ENCODE results near the gene APOL1. TPM values are rescaled to one million over a fixed set of nuclear protein-coding genes. Genes with fewer than 3 reads are reported as not detected.
A peak's percentile ranks its signal among the peaks of the same experiment; 100 is the strongest.
"Not testable (repeated sequence)": the region's sequence is repeated elsewhere in the genome, so short reads cannot be mapped to it uniquely, and the experiment has no call there.

Gene APOL1
- total RNA-seq, 2 donors from 2014 or later: 27.2 to 40.5 TPM

DNA sequence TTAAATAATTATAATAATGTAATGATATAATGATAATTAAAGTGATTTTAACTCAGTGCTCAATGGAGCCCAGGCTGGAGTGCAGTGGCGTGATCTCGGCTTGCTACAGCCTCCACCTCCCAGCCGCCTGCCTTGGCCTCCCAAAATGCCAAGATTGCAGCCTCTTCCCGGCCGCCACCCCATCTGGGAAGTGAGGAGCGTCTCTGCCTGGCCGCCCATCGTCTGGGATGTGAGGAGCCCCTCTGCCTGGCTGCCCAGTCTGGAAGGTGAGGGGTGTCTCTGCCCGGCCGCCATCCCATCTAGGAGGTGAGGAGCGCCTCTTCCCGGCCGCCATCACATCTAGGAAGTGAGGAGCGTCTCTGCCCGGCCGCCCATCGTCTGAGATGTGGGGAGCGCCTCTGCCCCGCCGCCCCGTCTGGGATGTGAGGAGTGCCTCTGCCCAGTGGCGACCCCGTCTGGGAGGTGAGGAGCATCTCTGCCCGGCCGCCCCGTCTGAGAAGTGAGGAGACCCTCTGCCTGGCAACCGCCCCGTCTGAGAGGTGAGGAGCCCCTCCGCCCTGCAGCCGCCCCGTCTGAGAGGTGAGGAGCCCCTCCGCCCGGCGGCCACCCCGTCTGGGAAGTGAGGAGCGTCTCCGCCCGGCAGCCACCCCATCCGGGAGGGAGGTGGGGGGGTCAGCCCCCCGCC lies 37.6 kb downstream of the APOL1 start:
- Mint-ChIP-seq H3K27ac (peak overlapping the region in 1 of 2 donors; percentile 85), H3K36me3 (peaks cover 51 to 69% of the 10 kb centered on the region in 2 donors)
- not testable (repeated sequence) for H3K9me3 Mint-ChIP-seq; DNase-seq (ENCODE audit: low spot score in 2 of 2); ATAC-seq

DNA sequence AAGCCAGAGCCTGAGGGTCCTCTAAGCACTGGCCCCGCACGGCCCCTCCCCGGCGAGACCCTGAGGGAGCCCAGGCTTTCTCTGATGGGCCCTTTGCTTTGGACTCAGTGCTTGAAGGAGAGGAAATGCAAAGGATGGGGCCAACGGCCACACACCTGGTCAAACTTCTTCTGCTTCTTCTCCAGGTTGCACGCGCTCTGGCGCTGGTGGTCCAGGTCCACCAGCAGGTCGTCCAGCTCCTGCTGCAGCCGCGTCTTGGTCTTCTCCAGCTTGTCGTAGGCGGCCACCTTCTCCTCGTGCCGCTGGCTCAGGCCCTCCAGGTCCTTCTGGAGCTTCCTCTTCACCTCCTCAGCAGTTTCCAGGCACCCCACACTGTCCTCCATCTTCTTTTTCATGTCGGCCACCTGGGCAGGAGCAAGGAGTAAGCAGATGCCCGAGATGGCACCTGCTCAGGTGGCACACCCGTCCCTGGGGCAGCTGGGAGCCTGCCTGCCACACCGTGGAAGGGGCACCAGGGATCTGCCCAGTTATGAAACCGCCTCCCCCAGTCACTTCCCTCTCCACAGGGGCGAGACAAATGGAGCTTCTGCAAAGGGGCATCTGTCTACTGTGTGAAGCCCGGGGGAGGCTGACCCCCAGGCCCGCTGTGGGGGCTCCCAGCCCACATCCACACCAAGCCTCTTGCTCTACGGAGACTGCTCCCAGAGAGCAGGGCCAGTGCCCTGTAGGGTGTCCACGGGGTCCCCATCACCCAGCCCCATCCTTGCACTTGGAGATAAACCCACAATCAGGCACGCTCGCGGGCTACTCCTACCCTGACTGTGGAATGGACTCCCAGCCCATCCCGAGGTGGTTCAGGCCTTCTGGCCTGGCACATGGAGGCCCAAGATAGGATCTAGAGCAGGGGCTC lies 39.2 kb downstream of the APOL1 start:
- peak overlapping the region; percentile 69 to 70 for H3K27ac Mint-ChIP-seq
- ATAC-seq: peak; percentile 11 to 13
- peaks cover 54 to 73% of the 10 kb centered on the region in 2 donors for H3K36me3 Mint-ChIP-seq
- DNase-seq (ENCODE audit: low spot score in 2 of 2): no peak
- no peaks in the 10 kb centered on the region for H3K9me3 Mint-ChIP-seq

DNA sequence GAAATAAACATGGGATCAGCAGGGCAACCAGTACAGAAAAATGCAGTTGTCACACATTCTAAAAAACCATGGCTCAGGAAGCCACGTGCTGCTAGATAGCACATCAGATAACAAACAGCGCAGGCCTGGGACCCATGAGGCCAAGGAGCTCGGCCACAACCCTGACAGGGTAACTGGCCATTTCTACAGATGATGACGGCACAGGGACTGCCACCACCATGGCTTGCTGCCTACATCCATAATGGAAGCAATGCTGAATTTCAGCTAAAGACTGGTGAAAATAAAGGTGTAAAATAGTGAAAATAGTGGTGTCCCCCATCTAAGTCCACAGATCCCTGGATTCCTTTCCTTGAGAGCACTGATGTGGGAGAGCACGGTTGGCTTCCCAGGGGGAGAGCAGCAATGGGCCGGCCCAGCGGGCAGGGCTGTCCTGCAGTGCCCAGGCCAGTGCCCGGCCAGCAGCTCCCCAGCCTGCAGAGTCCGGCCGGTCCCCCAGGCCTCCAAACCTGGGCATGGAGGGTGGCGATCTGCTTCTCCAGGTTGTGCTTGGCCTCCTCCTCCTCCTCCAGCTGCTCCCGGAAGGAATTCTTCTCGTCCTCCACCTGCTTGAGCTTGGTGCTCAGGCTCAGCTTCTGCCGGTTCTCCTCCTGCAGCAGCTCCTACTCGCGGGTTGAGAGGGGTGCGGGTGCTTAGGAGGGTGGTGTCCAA lies 40.0 kb downstream of the APOL1 start:
- Mint-ChIP-seq H3K27ac (peak overlapping the region; percentile 69 to 70), H3K36me3 (peaks cover 60 to 76% of the 10 kb centered on the region in 2 donors), H3K9me3 (no peaks in the 10 kb centered on the region)
- peak in 1 of 2 donors; percentile 11 for ATAC-seq
- DNase-seq (ENCODE audit: low spot score in 2 of 2): no peak

DNA sequence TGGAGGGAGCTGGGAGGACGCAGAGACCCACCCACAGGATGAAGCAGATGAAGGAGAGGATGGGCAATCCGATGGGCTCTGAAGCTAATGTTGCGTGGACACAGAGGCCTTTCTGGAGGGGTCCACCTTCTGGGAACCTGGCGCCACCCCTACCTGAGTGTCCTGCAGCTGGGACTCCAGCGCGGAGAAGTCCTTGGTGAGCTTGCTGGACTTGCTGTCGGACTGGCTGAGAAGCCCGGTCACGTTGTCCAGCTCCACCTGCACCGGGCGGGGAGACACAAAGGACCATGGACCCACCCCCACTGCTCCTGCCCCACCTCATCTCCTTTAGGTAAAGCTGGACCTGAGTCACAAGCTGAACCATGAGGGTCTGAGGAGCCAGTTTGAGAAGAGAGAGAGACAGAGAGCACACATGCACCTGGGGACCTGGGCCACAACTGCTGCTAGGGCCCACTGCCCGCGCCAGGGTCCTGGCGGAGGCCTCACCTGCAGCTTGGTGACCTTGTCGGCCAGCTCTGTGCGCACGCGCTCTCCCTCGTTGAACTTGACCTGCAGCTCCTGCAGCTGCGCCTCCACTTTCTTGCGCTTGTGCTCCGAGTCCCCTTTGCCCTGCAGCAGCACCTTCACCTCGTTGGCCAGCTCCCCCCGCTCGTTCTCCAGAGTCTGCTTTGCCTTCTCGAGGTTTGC lies 40.8 kb downstream of the APOL1 start:
- ATAC-seq (peak in 1 of 2 donors; percentile 5), DNase-seq (ENCODE audit: low spot score in 2 of 2) (no peak)
- Mint-ChIP-seq H3K36me3 (peaks cover 63 to 73% of the 10 kb centered on the region in 2 donors), H3K9me3 (no peaks in the 10 kb centered on the region), H3K27ac (peak overlapping the region; percentile 55 to 77)

DNA sequence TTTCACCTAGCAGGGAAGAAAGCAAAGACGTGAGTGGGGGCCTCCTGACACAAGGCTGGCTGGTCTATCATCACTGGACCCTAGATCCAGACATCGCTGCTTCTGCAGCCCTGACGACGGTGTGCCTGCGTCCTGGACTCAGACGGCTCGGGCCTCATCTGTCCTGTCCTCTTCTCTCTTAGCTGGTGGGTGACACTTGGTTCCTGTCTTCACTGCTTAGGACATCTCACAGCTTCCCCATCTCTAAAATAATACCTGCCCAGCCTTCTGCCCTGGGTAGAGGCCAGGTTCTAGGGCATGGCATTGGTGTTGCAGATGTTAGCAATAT lies 41.3 kb downstream of the APOL1 start:
- ATAC-seq: no peak
- DNase-seq (ENCODE audit: low spot score in 2 of 2): no peak
- Mint-ChIP-seq H3K36me3 (peaks cover 63 to 69% of the 10 kb centered on the region in 2 donors), H3K9me3 (no peaks in the 10 kb centered on the region), H3K27ac (peak overlapping the region; percentile 55 to 77)

DNA sequence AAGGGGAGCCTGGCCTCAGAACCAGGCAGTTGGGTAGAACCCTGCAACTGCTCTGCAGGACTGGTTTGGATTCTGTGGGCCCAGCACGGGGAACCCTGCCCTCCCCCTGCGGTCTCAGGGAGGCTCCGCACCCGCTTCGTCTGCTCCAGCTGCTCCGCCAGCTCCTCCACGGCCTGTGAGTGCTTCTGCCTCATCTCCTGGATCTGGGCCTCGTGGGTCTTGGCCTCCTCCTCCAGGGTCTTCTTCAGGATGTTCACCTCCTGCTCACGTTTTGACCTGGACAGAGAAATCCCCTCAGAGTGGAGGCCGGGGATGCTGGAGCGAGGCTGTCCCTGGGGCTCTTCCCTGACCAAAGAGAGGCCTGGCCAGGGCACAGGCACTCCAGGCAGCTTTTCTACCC lies 41.9 kb downstream of the APOL1 start:
- DNase-seq (ENCODE audit: low spot score in 2 of 2) (no peak), ATAC-seq (no peak)
- H3K36me3 Mint-ChIP-seq: peaks cover 61 to 69% of the 10 kb centered on the region in 2 donors
- H3K27ac Mint-ChIP-seq: peak overlapping the region; percentile 77 to 86
- H3K9me3 Mint-ChIP-seq: no peaks in the 10 kb centered on the region

DNA sequence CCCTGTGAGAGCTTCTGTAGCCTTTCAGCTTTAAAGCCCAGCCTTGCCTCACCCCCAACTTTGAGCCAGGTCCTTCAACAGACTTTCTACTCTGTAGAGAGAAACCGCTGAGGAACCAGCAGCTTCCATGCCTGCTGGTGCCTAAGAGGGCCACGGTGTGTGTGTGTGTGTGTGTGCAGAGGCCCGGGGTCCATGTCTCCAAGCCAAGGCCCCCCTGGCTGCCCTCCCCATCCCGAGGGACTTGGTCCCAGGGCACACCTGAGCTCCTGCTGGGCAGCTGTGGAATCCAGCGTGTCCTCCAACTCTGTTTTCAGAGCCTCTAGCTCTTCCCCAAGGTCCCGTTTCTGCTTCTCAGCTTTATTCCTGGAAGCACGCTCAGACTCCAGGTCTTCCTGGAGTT lies 42.3 kb downstream of the APOL1 start:
- no peaks in the 10 kb centered on the region for H3K9me3 Mint-ChIP-seq
- DNase-seq (ENCODE audit: low spot score in 2 of 2): no peak
- H3K27ac Mint-ChIP-seq: peak overlapping the region; percentile 77 to 86
- ATAC-seq: no peak
- peaks cover 63 to 66% of the 10 kb centered on the region in 2 donors for H3K36me3 Mint-ChIP-seq

DNA sequence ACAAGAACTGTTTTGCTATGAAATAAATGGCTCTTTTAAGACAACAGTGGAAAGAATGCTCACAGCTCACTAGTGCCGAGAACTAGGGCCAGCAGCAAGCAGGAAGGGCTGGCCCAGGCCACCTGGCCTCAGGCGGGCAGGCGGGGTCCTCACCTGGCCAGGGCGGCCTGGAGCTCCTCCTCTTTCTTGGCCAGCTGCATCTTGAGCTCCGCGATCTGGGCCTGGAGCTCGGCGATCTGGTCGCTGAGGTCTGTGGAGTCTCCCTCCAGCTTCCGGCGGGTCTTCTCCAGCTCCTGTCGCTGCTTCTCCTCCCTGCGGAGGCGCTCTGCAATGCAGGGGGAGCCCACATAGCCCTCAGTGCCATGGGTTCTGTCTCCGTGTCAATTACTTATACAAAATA lies 43.8 kb downstream of the APOL1 start:
- DNase-seq (ENCODE audit: low spot score in 2 of 2): no peak
- no peak for ATAC-seq
- Mint-ChIP-seq H3K27ac (peak overlapping the region; percentile 1 to 50), H3K36me3 (peaks cover 74% of the 10 kb centered on the region in 2 donors), H3K9me3 (no peaks in the 10 kb centered on the region)

DNA sequence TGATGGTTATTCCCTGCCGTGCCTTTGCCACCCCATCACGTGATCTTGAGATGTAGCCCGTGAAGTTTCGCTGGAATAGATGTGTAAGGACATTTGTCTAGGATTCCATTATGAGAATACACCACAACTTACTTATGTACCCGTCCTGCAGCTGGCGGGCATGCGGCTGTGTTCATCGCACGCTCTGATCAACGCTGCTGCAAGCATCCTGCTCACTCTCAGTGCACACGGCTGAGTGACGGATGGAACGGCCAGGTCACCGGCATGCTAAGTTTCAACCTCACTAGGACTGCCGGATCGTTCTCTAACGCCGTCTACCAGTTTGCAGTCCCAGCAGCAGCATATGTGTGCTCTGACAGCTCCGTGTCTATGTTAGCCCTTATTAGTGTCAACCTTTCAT lies 44.6 kb downstream of the APOL1 start:
- Mint-ChIP-seq H3K9me3 (no peaks in the 10 kb centered on the region), H3K27ac (peak overlapping the region; percentile 1 to 87), H3K36me3 (peaks cover 67 to 69% of the 10 kb centered on the region in 2 donors)
- ATAC-seq (no peak), DNase-seq (ENCODE audit: low spot score in 2 of 2) (no peak)

DNA sequence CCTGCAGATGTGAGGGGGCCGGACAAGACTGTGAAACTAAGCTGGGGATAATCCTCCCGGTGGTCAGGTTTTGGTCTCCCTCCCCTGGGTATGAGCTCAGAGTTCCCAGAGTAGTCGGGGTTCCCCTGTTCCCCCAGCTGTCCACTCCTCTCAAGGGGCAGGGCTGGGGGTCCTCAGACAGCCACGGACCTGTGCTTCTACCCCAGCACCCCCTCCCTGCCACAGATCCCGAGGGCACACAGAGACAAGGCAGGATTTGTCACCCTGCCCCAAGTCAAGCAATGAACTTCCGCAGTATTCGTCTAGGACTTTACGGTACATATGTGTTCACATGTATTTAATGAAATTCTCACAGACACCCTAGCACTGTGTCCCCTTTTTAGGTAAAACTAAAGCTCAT lies 45.2 kb downstream of the APOL1 start:
- ATAC-seq (no peak), DNase-seq (ENCODE audit: low spot score in 2 of 2) (no peak)
- Mint-ChIP-seq H3K36me3 (peaks cover 64 to 66% of the 10 kb centered on the region in 2 donors), H3K27ac (peak overlapping the region; percentile 1 to 87), H3K9me3 (no peaks in the 10 kb centered on the region)

DNA sequence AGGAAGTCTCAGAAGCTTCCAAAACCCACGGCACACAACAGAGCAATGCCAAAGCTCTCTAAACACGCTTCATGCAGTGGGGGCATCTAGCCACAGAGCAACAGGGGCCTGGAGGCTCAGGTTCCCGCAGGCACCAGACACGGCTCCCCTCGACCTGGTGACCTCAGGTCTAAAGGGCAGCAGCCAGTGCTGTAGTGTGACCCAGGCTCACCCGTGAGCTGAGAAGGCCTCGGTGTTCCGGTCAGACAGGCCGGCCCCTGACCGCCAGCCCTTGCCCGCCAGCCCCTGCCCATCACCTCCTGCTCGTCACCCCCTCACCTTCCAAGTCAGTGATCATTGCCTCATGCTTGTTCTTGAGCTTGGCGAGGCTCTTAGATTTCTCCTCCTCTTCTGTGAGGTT lies 45.7 kb downstream of the APOL1 start:
- peak overlapping the region; percentile 1 to 29 for H3K27ac Mint-ChIP-seq
- no peaks in the 10 kb centered on the region for H3K9me3 Mint-ChIP-seq
- peaks cover 59 to 65% of the 10 kb centered on the region in 2 donors for H3K36me3 Mint-ChIP-seq
- no peak for ATAC-seq
- DNase-seq (ENCODE audit: low spot score in 2 of 2): no peak

DNA sequence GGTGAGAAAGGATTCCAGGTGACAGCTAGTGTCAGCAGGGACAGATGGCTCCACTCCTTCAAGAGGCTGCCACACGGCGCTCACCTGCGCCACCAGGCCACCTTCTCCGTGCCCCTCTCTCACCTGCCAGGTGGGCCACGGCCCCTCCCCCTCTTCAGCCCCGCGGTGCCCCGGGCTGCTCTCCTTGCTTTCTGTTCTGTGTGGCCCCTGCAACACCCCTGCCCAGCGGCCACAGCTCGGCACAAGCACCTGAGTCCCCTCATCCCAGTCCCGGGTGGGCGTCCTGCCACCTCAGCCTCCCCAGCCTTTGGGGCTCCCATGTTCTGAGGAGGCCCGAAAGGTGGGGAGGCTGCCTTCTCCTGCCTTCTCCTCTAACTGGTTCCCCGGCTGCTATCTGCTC lies 46.4 kb downstream of the APOL1 start:
- peak overlapping the region in 1 of 2 donors; percentile 1 for H3K27ac Mint-ChIP-seq
- H3K36me3 Mint-ChIP-seq: peaks cover 58 to 61% of the 10 kb centered on the region in 2 donors
- no peak for DNase-seq (ENCODE audit: low spot score in 2 of 2)
- ATAC-seq: no peak
- H3K9me3 Mint-ChIP-seq: no peaks in the 10 kb centered on the region

DNA sequence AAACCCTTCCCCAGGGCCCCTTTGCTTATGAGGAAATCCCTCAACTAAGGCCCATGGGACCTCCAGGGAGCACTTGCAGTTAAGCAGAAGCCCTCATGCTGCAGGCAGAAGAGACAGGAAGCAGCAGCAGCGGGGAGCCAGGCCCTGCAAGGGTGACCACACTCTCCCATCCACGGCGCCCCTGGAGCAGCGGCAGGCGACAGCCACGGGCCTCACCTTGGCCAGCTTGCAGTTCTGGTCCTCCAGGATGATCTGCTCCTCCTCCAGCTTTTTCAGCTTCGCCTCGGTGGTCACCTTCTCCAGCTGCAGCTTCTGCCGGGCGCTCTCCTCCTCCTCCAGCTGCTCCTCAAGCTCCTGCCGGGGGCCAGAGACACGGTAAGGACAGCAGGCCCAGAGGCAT lies 47.0 kb downstream of the APOL1 start:
- DNase-seq (ENCODE audit: low spot score in 2 of 2) (no peak), ATAC-seq (no peak)
- Mint-ChIP-seq H3K9me3 (no peaks in the 10 kb centered on the region), H3K27ac (peak overlapping the region; percentile 1 to 14), H3K36me3 (peaks cover 54 to 55% of the 10 kb centered on the region in 2 donors)

DNA sequence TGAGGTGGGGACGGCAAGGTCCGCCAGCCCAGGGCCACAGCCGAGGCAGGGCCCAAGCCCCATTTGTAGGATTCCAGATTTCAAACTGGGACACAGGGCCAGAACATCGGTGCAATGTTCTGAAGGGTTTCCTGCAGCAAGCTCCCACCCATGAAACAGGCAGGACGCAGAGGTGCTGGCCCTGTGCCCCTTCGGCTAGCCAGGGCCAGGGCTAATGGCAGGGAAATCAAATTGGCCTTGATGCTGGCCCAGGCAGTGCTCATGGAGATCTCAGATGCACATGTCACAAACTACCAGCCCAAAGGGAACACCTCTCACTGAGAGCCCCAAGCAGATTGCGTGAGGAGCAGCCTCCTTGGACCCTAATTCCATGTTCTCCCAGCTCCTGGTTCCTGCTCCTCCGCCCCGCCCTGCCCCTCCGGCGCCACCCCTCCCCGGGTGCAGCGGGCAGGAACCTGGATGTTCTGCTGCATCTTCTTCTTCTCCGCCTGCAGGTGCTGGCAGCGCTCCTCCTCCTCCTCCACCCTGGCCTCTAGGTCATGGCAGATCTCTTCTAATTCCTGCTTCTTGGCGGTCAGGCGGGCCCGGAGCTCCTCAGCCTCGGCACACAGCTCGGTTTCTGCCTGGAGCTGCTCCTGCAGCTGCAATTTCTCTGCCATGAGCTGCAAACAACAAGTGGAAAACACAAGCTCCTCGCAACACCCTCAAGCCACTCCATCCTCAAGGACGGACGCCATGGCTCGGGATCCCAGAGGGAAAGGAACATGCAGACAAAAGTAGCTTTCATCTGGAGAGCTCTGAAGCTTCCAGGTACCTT lies 47.7 kb downstream of the APOL1 start:
- ATAC-seq (no peak), DNase-seq (ENCODE audit: low spot score in 2 of 2) (no peak)
- Mint-ChIP-seq H3K27ac (peak overlapping the region; percentile 94 to 95), H3K9me3 (no peaks in the 10 kb centered on the region), H3K36me3 (peaks cover 52 to 54% of the 10 kb centered on the region in 2 donors)

DNA sequence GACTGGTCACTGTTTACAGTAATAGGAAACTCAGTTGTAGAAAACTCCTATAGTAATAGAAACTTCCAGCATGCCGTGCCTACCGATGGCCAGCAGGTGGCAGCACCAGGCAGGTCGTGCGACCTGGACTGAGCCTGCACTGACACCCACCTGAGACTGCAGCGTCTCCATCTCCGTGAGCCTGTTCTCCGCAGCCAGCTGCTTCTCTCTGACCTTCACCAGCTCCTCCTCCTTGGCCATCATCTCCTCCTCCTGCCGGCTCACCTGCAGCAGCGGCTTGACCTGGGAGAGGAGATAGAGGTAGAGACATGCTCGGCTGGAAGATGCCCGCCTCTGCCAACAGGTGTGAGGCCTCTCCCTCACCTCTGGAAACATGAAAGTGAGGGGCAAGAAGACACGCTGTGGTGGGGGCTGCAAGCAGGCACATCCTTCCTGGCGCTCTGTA lies 48.5 kb downstream of the APOL1 start:
- Mint-ChIP-seq H3K27ac (peak overlapping the region; percentile 94 to 95), H3K36me3 (peaks cover 48 to 52% of the 10 kb centered on the region in 2 donors), H3K9me3 (no peaks in the 10 kb centered on the region)
- DNase-seq (ENCODE audit: low spot score in 2 of 2) (peak; percentile 71 to 85), ATAC-seq (peak; percentile 74 to 75)

DNA sequence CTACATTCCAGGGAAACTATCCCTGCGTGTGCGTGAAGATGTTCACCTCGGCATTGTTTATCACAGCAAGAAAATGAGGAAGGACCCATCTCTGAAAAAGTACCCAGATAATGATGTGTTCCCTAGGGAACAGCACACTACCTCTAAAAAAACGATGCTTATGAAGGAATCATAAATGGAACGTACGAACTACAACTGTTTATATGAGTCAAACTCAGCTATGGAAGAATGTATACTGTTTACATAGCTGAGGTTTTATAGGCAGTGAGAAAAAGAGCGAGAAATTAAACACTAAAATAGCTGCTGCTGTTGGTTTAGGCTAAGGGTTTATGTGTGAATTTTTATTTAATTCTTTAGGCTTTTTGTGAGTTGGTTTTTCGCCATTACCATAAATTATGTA lies 48.9 kb downstream of the APOL1 start:
- Mint-ChIP-seq H3K9me3 (no peaks in the 10 kb centered on the region), H3K27ac (peak overlapping the region; percentile 94 to 95), H3K36me3 (peaks cover 48 to 50% of the 10 kb centered on the region in 2 donors)
- ATAC-seq (no peak), DNase-seq (ENCODE audit: low spot score in 2 of 2) (no peak)
